Omental fat pad (tissue), 4 donors: ENCODE measurements around the gene ANKK1. TPM values are rescaled to one million over a fixed set of nuclear protein-coding genes. Genes with fewer than 3 reads are reported as not detected.

ENCODE experiments used
- ATAC-seq: fragments of 150-250 bp; one replicate; pipeline ENCODE4 v1.9.1; 2016; ENCODE audit warnings: mild to moderate bottlenecking, moderate library complexity; ENCODE audit not compliant: low FRiP score
- DNase-seq: peaks from one replicate; pipeline ENCODE4 v3.0.0-alpha.2; 2019; ENCODE audit warnings: low spot score
- total RNA-seq, 4 donors: library from RNA; depleted of rRNA; stranded (reverse); fragments of >200 nt; gene quantifications; one replicate each; pipeline ENCODE4 v1.1.0, GENCODE V29; 2016
- TF ChIP-seq, protein P1 (sequence below), 3 donors: fragments of 450-650 bp; IDR thresholded peaks; one replicate each; pipeline ENCODE4 v1.5.1; 2016 to 2017; ENCODE audit warnings: antibody characterized with exemption in 3 of 3, mild to moderate bottlenecking in 3 of 3, moderate library complexity in 2 of 3

Gene ANKK1
- total RNA-seq, 4 donors from 2014 or later, result 0.24 to 1.7 TPM; not detected in 2

DNA sequence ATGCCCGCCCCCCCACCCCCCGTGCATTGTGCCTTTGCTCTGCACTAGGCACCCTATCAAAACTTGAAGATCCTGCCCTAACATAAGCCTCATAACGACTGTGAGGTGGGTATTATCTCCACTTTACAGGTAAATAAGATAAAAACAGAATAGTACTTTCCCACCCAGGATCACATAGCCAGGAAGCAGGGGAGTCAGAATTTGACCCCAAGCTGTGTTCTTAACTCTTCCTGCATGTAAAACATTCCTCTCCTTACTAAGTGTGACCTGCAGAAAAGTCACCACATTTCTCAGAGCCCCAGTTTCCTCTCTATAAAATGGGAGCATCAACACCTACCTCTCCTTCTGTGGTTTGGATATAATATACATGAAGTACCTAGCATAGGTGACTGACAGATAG is 18.2 kb upstream of the ANKK1 start:
- no peak for DNase-seq

DNA sequence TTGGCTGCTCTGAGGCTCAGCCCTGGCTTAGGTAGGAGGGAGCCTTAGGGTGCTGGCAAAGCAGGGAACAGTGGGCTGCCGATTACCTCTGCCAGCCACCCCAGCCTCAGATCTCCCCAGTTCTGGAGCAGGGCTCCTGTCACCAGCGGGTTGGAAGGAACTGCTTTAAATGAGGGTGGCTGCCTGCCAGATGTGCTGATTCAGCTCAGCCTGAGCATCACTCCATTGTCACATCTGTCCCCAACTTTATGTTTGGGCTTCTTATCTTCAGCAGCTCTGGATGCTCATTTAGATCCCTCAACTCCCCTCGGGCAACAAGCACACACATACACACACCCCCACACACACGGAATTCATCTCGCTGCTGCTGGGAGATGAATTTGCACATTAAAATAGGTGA is 16.9 kb upstream of the ANKK1 start:
- no peak for DNase-seq
- ATAC-seq, result no peak
- TF ChIP-seq, protein P1, sequence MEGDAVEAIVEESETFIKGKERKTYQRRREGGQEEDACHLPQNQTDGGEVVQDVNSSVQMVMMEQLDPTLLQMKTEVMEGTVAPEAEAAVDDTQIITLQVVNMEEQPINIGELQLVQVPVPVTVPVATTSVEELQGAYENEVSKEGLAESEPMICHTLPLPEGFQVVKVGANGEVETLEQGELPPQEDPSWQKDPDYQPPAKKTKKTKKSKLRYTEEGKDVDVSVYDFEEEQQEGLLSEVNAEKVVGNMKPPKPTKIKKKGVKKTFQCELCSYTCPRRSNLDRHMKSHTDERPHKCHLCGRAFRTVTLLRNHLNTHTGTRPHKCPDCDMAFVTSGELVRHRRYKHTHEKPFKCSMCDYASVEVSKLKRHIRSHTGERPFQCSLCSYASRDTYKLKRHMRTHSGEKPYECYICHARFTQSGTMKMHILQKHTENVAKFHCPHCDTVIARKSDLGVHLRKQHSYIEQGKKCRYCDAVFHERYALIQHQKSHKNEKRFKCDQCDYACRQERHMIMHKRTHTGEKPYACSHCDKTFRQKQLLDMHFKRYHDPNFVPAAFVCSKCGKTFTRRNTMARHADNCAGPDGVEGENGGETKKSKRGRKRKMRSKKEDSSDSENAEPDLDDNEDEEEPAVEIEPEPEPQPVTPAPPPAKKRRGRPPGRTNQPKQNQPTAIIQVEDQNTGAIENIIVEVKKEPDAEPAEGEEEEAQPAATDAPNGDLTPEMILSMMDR (IDR thresholded peaks at IDR 0.05), result no peak

More for the DNA sequence above, 18.2 kb upstream of the ANKK1 start:
- ATAC-seq, result no peak
- TF ChIP-seq, protein P1 (IDR thresholded peaks at IDR 0.05), result no peak

DNA sequence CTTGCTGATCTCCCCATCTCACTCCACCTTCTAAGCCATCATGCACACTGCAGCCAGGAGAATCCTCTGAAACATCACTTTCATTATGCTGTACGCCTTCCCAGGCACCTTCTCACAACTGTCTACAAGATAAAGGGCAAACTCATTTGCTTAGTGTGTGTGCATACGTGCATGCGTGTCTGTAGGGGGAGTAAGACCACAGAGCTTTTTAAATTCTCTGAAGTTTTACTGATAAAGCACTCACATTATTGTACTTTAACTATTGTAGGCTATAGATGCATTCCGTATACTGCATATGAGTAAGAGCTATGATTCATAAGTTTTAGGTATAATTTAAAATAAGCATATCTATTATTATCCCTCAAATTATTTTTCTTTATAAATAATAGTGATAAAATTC is 15.3 kb upstream of the ANKK1 start:
- ATAC-seq (no peak), DNase-seq (no peak)
- TF ChIP-seq, protein P1 (IDR thresholded peaks at IDR 0.05), result no peak

DNA sequence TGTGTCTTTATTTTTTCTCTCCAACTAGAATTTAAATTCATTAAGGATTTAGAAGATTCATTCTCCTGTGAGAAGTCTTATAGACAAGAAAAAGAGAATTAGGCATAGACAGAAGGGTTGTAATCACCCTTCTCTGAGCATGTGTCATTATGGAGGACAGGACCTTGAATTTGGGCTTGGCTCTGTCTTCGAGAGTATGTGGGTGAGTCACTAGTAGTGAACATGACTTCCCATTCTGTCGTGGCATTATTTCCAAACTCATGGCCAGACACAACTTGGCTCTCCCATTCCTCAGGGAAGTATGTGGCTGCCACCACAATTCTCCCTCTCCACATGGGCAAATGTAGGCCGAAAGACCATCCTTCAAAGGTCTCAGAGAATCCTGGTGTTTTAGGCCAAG is 14.3 kb upstream of the ANKK1 start:
- TF ChIP-seq, protein P1 (IDR thresholded peaks at IDR 0.05), result no peak
- no peak for DNase-seq
- ATAC-seq, result peak; percentile 39

DNA sequence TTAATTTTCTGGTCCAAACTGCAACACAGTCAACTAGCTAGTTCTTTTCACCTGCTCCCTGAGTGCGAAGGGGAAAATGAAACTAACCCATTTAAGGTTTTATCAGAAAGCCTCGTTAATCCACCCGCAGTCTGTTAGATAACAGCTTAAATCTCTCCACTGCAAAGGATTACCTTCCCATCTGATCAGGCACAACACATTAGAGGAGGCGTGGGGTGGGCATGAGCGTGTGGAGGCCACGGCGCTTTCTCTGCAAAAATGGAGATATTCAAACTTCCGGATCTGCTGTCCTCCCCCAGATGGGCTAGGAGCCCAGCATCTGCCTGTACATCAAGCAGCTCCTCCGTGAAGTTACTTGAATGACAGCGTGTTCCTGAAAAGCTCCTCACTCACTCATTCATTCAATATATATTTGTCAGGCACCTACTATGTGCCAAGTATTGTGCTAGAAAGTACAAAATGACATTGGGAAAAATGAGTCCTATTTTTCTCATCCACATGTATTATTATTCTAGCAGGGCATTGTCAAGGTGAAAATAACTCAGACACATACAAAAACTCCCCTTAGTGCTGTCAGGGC is 13.5 kb upstream of the ANKK1 start:
- ATAC-seq (no peak), DNase-seq (no peak)
- TF ChIP-seq, protein P1 (IDR thresholded peaks at IDR 0.05), result no peak

DNA sequence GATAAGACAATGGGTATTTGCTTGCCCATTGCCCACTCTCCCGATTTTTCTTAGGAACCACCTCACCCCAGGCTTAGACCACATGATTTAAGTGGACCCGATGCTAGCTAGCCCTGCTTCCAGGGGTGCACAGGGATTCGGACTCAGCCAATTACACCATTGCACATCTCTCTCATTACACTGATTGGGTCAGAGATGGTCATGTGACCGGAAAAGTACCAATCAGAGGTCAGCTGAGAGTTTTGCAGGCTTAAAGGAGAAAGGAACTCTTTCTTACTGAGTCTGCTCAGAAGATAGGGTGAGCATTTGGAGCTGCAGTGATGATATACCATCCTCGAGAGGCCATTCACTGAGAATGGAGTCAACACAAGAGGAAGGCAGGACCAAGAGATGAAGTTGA is 12.2 kb upstream of the ANKK1 start:
- TF ChIP-seq, protein P1 (IDR thresholded peaks at IDR 0.05), result no peak
- DNase-seq, result no peak
- ATAC-seq, result no peak

DNA sequence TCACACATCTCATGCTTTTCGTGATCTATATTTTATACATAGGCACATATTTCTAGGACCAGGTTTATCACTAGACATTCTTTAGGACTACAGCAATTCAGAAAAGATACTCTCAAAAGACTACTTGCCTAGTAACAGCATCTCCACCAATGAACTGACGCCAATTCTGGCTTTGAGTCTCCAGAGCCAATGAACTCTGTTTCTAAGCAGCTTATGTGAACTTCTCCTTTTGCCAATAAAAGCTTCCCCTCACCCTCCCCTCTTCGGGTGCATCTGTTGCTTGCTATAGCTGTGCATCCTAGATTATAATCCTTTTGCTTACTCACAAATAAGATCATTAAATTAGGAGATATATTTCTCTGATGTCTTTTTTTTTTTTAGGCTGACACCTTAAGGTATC is 11.4 kb upstream of the ANKK1 start:
- TF ChIP-seq, protein P1 (IDR thresholded peaks at IDR 0.05), result no peak
- ATAC-seq, result no peak

More for the DNA sequence above, 11.4 kb upstream of the ANKK1 start:
- DNase-seq, result no peak
